HG03196 (cell line): ENCODE results near the gene ALPK1.
"Not testable (repeated sequence)": the region's sequence is repeated elsewhere in the genome, so short reads cannot be mapped to it uniquely, and the experiment has no call there.

Experiments
- ATAC-seq: cut with Tn5 transposase; IDR thresholded peaks from one replicate; pipeline ENCODE4 v1.9.1; 2021; ENCODE audit not compliant: unreplicated experiment

The ALPK1 gene

DNA sequence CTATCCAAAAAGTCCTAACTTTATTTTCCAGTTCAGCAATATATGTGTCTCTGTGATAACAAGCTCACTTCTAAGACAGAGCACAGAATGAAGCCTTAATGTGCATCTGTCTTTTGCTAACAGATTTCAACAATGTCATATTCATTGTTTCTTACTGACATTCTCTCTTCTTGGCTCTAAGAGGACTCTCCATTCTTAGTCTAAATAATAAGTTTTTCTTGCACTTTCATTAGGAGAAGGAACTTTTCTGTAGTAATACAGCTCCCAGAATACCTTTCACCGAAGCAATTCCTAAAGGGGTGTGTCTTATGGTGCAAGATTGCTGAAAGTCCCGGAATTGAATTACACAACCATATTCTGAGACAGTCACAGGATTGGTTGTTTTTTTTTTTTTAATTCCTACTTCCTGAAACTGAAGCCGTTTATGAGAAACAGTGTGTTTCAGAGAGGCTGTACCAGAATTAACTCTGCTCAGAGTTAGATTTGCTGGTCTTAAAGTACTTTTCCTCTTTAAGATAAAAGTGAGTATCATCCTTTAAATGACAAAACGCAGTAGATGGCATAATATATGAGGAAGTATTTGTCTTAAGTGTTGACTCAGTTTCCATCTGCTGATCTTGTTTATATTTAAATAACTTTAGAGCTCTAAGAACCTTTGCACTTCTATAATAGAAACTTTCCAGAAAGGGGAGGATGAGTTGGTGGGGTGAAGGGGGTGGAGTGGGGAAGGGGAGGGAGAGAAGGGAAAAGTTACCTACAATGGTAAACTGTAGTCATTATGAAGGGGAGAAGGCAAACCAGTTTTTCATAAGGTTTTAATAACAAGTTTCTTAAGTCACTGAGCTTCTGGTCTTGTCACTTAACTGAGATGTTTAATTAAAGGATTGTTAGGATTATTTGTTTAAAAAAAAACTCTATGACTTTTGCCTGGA lies at the start of gene ALPK1:
TSS of gene ALPK1 (plus strand) at position 421 of the 932 bp plus-strand sequence.
- peak; percentile 82 for ATAC-seq

DNA sequence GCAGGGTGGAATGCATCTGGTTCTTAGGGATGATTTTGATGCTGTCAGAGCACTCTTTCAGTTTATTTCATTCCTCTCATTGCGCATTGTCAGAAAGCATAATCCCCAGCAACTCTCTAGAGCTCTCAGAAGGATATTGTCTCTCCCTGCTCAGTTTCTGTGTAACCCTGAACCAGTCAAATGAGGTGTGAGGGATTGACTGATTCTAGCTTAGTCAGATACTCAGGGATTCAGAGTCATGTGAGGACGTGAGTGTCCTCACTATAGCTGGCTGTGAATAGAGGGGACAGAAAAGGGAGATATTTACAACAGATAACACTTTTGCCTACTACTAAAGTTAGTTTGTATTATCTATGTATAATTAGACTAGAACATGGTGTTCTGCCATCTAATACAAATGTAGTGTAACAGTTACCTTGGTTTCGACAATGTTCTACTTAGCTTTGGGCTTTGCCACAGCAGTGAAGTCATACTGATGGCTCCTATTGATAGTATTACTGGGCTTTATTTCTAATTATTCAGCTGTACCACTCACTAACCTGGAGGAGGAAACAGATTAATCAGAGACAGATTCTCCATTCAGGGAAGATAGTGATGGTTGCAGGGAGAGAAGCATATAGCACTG lies 46.0 kb upstream of the ALPK1 start:
- ATAC-seq, result no peak

DNA sequence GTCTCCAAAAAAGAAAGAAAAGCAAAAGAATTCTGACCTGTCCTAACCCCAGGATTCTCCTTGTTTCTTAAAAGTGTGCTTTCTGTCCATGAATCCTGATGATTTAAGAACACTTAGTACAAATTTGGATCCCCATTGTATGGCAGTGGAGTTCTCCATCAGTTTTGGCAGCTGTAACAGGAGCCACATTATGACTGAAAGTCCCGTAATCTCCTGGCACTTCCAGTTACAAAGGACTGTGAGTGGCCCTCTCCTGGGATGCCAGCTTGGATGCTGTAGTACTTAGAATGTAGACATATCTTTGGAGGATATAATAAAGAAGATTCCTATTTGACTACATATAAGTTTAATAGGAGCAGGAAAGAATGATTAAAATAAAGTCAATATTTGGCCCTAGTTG lies 44.9 kb upstream of the ALPK1 start:
- no peak for ATAC-seq

DNA sequence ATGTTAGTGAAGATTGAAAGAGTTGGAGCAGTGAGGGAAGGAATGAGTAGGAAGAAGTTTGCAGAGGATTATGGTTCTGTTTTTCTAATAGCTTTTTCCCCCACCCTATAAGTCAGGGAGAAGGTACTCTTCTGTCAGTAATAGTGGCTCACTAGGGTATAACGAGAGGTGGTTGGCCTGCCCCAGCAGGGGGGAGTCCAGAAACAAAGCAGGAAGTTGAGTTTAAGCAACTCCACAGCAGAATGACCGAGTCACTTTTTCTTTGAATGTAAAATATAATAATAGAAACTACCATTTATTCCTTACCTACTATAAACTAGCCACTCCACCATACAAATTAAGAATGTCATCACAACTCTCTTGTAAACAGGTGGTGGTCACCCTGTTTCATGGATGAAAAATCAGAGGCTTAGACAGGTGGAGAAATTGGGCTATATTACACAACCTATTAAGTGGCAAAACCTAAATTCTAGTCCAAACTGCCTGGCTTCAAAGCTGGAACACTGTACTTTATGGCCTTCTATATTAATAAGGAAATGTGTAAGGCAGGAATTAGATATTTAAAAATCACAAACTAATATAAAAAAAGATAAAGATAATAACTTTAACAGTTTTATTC lies 43.7 kb upstream of the ALPK1 start:
- peak; percentile 87 for ATAC-seq

DNA sequence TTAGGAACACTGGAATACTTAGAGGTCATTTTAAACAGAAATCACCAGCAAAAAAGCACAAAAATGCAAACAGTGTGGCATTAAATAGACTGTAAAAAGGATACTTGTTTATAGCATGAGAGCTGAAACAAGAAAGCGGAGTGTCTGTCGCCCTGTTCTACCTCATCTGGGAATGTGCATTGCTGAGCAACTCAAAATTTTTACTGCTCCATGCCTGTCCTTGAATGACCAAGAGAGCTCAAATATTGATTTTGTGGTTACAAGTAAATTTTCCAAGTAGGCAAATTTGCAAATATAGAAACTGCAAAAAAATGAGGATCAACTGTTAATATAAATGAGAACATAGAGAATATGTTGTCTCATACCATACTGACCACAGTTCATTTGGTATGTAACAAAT lies 40.1 kb upstream of the ALPK1 start:
- no peak for ATAC-seq

DNA sequence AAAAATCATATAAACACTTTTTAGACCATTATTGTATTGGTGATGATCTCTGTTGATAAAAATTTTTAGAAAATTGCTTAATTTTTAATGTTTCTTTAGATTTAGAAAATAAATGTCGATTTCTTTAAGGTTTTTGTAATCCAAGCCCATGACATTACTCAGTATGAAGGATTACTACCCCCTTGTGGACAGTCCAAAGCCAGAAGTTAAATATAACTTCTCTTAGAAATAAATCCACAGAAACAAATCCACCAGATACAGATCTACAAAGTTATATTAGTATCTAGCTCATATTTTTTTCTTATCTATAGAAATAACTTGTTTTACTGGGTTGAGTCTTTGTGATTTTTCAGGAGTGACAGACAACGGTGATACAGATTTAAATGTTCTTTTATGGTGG lies 30.3 kb upstream of the ALPK1 start:
- ATAC-seq, result no peak

DNA sequence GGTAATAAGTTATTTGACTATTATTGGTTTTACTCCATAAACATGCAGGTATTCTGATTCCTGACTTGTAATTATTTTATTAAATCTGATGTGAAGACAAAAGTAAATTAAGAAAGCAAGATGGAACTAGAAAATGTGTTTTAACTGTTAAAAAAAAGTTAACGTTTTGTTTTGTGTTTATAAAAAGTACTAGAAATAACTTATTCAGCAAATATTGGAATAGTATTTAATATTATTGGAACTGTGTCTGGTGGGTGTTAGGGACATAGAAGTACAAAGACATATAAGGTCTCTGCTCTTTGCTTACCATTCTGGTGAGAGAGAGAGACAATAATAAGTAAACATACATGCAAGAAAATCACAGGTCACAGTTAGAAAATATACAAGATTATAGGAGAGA lies 27.1 kb upstream of the ALPK1 start:
- ATAC-seq, result no peak

DNA sequence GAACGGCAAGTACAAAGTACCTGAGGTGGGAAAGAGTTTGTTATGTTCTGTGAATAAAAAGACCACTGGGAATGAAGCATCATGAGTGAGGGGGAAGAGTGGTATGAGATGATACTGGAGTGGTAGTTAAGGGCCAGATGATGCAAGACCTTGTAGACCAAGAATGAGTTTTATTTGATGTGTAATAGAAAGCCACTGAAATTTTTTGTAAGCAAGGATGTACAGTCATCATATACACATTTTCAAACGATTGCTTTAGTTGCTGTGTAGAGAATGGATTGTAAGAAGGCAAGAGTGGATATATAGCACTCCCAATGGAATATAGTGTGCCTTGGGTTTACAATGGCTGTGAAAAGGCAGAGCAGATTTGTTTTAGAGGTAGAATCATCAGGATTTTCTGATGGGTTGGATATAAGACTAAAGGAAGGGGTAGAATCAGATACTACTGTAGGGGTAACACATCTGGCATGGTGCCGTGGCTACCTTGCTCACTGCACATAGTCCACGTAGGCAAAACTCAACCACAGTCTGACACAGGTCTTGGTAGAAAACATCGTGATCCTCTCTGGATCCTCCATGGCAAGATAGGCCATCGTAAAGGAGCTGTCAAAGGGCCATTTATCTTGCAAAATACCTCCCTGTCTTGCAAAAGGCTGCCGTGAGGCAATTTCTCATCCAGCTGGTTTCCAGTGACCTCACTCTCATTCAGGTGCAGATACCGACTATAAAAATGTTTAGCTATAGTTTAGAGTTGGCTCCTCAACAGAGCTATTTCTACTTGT lies 26.3 kb upstream of the ALPK1 start:
- no peak for ATAC-seq

DNA sequence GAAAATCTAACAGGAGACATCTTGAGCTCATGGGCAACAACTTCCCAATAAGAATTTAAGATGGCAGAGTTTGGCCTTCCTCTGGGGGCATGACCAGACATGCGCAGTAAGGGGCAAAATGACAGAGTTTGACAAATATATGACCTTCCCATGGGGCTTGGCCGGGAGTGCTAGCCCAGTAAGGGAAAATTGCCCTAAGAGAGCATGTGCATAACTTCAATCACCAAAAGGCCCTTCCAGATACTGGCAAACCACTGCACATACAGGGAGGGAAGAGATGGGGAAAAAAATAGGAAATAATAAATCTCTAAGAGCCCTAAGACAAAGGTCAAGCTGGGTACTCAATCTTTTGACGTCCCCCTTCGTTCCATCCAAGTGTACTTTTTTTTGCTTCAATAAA lies 24.9 kb upstream of the ALPK1 start:
- ATAC-seq, result no peak

DNA sequence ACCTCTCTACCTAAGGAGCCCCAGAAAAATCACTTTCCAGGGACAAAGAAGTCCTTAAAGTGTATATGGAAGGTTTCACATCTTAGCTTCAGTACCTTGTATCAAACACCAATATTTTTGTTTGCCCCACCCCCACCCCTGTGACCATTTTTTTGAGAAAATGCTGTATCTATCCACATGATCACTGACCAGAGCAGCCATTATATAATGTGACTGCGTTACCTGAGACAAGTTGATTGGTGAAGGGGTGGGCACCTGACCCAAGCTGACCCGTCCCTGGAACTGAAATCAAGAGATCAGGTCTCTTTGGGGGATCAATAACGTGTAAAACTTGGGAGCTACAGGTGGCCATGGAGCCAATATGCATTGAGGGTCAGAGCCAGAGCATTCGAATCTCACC lies 22.2 kb upstream of the ALPK1 start:
- ATAC-seq, result no peak

DNA sequence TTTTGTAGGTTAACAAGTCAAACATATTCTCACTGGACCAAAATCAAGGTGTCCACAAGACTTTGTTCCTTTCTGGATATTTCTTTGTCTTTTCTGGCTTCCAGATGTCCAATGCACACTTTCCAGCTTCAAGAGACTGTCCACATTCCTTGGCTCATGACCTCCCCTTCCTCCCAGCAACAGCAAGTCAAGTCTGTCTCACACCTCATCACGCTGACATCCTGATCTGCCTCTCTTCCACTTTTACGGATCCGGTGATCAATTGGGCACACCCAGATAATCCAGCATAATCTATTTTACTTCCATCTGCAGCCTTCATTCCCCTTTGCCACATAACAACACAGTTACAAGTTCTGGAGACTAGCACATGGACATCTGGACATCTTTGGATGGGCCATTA lies 21.1 kb upstream of the ALPK1 start:
- ATAC-seq, result no peak

DNA sequence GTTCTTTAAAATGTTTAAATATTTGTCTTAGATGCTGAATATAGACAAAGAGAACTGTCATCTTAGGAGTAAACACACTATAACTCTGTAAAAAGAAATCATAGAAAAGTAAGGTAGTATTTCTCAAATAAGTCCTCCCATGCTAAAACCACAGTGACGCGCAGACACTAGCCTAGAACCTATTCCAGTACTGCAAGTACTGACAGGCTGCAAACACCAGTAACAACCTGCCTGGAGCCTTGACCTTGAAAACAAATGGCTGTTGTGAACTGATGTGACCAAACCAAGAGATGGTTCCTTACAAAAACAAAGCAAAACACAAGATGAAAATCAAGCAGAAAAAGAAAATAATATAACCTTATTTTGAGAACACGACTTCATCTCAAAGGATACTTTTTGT lies 19.9 kb upstream of the ALPK1 start:
- no peak for ATAC-seq

DNA sequence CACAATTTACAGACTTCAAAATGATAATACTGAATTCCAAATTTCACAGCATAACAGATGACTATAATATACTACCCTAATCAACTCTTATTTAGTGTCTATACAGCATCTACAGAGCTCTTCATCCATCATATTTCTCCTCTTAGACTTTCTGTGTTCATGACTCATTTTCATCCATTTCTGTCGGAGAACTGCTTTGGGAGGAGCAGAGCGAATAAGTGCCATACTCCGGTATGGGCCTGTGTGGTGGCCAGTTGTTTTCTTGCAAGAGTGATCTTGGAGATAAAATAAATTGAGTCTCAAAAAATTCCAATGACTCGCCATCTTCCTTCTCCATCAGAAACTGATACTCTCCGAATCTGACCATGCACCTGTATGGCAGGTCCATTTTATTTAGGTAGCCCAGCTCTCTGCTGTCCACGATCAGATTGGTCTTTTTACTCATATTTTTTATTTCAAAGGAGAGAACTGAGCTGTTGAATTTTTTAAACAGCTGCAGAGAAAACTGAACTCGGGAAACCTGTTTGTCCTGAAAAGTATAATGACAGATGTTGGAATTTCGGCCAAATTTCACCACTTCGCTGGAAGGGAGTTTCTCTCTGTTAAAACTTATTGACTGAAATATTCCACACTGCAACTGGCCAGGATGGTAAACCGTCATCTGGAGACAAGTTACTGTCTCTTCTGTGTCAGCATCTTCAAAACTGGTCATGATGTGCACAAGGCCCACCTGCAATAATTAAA lies 19.3 kb upstream of the ALPK1 start:
- no peak for ATAC-seq

DNA sequence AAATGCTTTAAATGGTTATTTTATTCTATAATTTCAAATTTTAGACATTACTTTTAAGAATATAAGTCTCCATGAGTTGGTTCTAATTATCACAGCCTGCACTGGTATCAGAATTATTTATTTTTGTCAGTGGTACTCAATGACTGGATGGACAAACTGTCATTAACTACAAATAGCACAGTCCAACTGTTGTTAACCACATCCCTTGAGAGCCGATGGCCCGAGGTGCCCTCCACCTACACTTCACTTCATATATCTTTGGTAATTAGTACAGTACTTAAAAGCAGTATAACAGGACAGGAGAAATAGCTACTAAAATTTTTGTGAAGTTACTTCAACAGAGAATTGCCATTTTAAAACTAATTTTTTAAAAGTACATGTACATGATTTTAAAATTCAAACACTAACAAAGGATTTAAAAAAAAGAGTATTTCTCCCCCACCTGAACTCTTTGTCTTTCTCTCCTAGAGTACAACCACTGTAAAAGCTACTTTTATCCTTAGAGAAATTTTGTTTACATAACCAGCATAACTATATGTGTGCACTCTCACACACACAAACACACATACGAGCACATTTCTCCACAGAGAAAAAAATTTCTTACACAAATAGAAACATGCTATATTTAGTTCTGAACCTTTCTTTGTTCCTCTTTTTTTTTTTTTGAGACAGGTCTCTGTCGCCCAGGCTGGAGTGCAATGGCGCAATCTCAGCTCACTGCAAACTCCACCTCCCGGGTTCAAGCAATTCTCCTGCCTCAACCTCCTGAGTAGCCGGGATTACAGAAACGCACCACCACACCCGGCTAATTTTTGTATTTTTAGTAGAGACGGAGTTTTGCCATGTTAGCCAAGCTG lies 17.9 kb upstream of the ALPK1 start:
- ATAC-seq, result peak; percentile 64

DNA sequence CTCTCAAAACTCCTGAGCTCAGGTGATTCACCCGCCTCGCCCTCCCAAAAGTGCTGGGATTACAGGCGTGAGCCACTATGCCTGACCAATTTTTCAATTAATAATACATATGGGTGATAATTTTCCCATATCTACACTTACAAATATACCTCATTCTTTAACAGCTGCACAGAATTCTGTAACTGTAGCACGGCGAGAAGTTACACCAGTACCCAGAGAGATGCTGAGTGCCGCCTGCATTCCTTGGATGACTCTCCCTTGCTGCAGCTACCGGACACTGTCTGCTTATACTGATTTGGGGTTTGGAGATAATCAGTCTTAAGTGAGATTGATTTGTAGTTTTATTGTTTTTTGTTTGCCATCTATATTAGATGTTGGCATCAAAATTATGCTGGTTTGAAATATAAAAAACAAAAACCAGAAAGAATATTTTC lies 17.3 kb upstream of the ALPK1 start:
- peak; percentile 23 for ATAC-seq

DNA sequence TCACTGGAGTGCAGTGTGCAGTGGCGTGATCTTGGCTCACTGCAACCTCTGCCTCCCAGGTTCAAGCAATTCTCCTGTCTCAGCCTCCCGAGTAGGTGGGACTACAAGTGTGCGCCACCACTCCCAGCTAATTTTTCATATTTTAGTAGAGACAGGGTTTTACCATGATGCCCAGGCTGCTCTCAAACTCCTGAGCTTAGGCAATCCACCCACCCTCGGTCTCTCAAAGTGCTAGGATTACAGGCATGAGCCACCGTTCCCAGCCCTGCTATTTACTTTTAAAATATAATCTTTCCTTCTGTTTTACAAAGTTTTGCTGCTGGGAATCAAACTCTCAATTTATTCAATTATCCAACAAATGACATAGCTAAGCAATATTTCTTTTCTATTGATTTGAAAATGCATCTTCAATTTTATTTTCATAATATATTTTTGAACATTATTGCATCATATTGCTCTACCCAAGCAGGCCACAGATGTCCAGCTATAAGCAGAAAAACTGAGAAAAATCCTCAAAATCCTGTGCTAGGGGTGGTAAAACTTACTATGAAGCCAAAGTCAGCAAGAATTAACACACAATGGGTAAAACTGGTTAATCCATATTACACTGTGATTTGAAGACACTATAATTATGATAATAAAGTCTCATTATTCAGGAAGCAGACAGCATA lies 16.6 kb upstream of the ALPK1 start:
- no peak for ATAC-seq

DNA sequence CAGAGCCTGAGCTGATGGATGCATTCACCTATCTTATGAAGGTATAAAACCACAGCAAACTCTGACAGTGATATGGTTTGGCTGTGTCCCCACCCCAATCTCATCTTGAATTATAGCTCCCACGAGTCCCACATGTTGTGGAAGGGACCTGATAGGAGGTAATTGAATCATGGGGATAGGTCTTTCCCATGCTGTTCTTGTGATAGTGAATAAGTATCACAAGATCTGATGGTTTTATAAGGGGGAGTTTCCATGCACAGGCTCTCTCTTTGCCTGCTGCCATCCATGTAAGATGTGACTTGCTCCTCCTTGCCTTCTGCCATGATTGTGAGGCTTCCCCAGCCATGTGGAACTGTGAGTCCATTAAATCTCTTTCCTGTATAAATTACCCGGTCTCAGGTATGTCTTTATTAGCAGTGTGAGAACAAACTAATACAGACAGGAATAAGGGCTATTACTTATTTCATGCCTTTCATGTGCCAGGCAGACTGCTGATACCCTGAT lies 15.2 kb upstream of the ALPK1 start:
- not testable (repeated sequence) for ATAC-seq

DNA sequence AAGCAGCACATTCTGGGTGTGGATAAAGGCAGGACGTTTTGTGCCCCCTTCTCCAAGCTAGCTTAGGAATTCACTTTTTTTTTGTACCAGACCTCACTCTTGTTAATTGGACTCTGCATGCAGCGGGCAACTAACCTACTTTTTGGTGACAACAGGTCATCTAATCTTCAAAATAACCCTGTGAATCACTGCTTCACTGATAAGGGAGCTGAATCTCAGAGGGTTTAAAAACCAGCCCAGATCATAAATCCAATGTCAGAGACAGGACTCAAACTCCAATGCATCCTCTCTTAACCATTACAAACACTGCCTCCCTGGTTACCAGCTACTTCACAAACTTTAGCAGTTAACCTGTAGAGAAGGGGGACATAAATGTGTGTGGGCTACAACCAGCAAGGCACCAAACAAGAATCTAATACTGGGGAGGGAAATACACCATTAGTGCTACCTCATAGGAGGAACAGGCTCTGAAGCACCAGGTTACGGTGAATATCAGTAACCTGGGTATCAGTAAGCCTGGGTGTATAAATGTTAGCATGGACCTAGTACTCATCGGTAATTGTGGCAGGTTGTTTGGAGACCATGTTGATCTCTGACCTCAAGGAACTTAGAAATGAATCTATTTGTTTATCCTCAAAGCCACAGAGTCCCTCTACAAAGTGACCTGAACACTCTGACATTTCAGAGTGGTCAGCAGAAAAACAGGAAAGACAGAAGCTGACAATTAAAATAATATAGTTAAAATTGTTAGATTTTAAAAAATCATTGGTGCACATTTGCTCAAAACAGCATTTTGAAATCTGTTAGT lies 14.1 kb upstream of the ALPK1 start:
- ATAC-seq, result no peak
